NCI-H1105 (cell line): ENCODE measurements around the gene CAPN11.
"Not testable (repeated sequence)": the region's sequence is repeated elsewhere in the genome, so short reads cannot be mapped to it uniquely, and the experiment has no call there.

Experiments used
- DNase-seq: peaks from one replicate; lab custom pipeline; 2025; lab: John Stamatoyannopoulos, UW

CAPN11 gene

DNA sequence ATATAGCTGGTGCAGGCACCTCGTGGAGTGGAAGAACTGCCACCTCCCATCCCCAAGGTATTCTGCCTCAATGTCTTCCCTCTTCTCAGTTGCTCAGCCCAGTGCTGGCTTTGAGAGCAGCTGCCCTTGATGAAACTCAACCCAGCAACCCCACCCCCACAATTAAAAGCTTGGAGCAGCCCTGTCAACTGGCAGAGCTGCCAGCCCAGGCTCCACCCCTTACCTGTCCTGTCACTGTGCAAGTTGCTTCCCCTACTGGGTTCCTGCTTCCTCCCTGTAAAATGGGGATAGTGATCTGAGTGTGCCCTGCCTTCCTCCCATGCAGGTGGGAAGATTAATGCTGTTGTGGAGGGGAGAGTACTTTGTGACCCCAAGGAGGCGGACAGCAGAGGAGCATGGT lies 26.7 kb upstream of the CAPN11 start:
- DNase-seq = peak; percentile 8

DNA sequence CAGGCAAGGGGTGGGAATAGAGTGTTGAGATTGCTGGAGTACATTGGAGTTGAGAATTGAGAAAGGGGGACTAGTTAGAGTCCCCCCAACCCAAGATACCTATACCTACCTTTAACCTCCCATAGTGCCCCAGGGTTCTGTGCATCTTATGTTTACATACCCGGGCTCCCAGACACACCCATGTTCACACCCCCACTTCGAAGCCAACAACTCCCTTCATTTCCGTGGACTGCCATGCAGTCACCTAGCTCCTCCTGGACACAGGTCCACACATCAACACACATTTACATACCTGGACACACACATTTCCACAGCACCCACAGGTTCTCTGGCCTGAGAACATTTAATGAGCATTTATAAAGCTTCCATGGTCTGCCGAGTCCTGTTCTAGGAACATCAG lies 26.1 kb upstream of the CAPN11 start:
- DNase-seq = no peak

DNA sequence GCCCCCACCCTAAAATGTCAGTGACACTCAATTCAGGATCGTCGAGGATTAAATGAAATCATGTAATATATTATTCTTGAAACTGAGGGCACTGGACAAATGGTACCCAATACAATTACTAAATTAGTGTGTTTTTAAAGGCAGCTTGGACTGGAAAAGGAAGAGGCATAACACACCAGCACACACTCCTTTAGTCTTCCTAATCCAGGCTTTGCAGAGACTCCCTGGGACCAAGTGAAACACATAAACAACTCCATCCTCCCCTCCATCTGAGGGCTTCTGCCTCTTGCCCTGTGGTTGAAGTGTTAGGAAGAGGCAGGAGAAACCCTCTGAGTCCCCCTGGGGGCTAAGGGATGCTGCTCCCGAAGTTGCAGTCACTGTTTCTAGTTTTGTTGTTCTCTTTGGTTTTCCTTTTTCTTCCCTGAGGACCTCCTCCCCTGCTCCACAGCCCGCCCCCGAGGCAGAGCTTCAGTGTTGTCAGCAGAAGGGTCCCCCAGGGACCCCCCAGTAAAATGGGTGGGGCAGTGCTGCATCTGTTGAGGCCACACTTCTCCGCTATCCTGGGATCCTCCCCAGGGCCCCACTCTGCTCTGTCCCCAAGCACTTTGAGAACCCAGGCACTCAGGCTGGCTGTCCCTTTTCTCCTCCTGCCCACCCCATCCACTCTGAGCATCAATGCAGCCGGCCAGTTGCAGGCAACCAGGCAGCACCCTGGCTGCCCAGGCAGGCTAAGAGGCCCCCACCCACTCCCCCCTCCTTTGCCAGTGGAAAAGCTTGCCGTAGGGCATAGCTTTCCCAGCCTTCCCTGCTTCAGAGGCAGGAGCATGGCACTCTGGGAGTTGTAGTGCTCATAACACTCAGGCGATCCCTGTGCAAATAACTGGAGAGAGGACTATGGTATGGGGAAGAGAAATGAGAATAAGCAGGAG lies 25.4 kb upstream of the CAPN11 start:
- peak; percentile 66 for DNase-seq

DNA sequence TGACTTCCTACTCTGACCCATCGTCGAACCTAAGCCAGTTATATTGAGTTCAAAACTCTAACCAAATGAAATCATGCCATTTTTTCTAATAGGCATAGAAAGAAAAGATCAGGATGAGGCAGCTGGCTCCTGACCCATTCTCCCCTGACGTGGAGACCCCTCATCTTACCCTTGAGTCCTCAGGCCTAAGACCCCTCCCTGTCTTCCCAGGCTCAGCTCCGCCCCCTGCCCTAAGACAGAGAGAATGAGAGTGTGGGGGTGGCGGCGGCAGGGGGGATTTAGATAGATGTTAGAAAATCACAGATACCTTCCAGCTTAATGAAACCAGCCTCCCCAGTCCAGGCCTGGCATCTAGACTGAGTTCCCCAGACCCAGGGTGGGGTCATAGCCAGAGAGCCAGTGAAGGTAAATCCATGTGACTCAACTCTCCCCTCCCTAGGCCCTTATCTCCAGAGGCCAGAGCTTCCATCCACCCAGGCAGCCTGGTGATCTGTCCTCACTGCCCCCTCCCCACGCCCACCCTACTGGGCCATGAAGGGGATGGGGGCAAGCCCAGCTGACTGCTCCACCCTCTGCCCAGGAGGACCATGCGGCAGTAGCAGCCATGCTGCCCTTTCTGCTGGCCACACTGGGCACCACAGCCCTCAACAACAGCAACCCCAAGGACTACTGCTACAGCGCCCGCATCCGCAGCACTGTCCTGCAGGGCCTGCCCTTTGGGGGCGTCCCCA lies 24.5 kb upstream of the CAPN11 start:
- no peak for DNase-seq

DNA sequence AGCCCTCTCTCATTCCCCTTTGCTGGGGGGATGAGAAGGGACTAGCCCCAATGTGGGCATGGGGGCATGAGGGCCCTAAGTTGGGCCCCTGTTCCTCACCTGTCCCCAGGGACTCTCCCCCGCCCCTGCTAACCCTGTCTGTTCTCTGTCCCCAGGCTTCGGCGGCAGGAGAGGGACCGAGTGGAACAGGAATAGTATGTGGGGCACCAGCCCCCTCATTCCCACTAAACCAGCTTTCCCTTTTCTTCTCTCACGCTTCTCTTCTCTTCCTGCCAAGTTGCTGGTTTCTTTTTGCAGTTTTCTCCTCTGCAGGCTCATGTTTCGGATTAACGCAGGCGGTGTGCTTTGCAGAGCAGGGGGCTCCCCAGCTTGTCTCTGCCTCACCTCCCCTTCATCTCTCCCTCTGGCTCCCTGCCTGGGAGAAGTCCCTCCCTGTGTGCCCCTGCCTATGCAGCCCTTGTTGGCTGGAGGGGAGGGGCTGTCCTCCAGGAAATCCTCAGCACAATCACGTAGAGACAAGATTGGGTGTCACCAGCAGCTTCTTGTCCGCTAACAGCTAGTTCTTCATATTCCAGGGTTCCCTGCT lies 23.4 kb upstream of the CAPN11 start:
- no peak for DNase-seq

DNA sequence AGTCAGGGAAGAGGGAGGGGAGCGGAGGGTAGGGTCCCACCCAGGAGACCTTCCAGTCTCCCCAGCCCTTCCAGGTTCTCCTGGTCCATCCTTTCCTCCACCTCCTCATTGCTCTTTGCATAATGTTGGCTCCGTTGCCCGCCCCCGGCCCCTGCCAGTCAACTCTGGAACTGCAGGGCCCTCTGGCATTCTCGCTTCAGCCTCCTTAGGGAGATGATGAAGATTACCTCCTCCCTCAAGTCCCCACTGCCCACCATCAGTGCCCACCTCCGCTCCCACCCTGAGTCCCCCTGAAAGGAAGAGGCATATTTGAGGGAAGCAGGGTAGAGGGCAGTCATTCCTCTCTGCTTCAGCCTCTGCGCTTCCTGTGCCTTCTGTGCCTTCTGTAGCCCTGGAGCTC lies 22.7 kb upstream of the CAPN11 start:
- no peak for DNase-seq

DNA sequence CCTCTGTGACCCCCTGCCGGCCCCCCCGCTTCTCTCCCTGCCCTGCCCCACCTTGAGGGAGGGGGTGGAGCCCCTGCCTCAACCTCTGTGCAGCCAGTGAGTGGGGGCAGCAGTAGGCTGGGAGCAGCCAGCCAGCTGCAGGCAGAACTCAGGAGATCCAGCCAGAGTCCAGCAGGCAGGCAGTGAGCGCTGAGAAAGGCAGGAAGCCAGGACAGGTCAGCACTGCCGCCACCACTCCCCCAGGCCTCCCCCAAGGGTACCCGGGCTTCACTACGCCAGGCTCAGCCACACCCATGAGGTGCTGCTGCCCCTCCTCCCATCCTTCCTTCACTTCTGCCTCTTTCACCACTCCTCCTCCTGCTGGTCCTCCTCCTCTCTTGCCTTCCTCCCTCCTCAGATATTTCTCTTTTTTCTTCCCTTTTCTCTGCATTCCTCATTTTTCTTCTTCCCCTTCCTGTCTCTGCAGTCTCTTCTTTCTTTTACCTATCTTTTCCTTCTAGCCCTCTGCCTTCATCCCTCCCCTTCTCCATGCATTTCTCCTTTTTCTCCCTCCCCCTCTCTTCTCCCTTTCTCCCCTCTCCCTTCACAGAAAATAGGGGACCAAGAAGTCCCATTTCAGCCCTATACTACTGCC lies 19.8 kb upstream of the CAPN11 start:
- DNase-seq = no peak

DNA sequence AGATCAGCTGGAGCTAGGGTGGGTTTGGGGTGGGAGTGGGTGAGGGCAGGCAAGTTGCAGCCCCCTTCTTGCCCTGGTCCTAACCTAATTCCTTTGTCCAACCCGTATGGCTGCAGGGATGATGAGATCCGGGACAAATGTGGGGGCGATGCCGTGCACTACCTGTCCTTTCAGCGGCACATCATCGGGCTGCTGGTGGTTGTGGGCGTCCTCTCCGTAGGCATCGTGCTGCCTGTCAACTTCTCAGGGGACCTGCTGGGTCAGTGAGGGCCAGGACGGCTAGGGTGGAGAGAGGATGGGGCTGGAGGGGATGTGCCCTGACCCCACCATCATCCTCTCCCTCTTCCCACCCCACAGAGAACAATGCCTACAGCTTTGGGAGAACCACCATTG lies 19.3 kb upstream of the CAPN11 start:
- DNase-seq = no peak

DNA sequence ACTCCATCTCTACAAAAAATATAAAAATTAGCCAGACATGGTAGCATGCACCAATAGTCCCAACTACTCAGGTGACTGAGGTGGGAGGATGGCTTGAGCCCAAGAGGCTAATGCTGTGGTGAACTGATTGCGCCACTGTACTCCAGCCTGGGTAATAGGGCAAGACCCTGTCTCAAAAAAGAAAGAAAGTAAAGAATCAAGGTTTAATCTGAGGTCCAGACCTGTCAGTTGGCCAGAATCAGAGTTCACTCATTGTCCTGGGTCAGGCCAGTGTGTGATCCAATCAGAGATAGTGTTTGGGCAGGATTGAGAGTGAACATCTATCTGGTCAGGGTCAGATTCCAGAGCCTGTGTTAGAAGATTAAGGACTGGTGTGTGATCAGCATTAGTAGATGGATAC lies 15.8 kb upstream of the CAPN11 start:
- DNase-seq = no peak

DNA sequence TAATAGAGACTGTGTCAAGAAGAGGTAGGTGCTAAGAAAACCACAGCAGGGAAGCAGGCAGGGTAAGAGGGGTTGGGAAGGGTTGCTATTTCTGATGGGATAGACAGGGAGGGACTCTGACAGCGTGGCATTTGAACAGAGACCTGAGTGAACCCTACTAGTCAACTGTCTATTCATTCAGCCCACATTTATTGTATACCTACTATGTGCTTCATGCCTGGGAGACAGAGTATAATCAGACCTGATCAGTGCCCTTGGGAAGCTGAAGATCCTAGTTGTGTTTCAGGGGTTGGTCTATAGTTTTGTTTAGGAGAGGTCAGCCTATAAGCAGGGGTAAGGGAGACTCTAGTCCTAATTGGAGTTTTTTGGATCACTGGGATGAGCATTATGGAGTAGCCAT lies 14.9 kb upstream of the CAPN11 start:
- no peak for DNase-seq

DNA sequence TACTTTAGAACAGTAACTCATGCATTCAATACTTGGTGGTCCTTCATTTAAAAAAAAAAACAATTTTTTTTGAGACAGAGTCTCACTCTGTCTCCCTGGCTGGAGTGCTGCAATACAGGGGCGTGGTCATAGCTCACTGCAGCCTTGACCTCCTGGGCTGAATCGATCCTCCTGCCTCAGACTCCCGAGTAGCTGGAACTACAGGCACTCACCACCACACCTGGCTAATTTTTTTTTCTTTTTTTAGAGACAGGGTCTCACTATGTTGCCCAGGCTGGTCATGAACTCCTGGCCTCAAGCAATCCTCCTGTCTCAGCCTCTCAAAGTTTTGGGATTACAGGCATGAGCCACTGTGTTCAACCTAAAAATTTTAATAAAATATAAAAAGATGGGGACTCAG lies 14.1 kb upstream of the CAPN11 start:
- not testable (repeated sequence) for DNase-seq

DNA sequence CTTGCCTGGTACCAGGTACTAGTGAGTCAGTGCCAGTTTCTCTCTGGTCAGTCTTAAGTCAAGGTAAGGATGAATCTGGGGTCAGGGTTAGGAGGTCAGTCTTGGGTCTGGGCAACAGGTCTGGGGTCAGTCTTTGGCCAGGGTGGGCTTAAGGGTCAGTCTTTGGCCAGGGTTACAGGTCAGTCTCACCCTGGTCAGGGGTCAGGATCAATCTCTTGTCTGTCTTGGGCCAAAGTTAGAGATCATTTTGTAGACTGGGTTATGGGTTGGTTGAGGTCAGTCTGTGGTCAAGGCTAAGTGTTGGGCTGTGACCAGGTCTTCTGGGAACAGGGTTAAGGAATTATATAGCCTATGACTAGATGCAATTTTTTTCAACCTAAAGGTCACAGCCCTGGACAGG lies 12.8 kb upstream of the CAPN11 start:
- DNase-seq = no peak

DNA sequence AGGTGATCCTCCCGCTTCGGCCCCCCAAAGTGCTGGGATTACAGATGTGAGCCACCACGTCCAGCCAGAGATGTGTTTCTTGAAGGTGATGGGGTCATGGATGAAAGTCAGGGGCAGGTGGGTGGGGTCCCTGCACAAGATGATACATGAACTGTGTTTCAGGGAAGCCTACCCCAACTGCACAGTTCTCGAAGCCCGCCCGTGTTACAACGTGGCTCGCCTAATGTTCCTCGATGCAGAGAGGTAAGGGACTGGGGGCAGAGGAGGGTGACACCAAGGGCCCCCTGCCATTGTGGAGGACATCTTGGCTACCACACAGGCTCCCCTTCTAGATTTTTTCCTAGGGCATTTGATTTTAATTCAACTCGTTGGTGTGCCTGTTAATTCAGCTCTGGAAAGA lies 11.9 kb upstream of the CAPN11 start:
- DNase-seq = no peak

DNA sequence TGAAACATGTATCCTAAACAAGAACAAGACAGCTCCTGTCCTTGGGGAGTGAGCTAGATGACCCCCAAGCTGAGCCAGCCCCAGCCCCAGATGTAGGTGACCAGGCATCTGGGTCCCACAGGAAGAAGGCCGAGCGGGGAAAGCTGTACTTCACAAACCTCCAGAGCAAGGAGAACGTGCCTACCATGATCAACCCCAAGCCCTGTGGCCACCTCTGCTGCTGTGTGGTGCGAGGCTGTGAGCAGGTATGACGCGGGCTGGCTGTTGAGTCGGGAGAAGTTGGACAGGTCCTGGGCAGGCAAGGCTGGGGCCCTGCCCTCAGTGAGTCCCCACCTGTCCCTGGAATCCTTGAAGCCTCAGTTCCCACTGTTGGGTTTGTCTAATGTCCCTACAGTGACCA lies 11.4 kb upstream of the CAPN11 start:
- DNase-seq = no peak

DNA sequence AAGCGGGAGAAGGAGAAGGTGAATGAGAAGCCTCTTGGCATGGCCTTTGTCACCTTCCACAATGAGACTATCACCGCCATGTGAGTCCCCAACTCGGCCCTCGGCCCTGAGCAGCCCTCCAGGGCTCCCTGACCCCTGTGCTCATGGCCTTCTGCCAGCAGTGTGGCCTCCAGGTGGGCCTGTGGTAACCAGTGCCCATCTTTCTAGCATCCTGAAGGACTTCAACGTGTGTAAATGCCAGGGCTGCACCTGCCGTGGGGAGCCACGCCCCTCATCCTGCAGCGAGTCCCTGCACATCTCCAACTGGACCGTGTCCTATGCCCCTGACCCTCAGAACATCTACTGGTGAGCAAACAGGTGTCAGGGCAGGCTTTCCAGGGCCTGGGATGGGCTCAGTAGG lies 10.3 kb upstream of the CAPN11 start:
- no peak for DNase-seq

DNA sequence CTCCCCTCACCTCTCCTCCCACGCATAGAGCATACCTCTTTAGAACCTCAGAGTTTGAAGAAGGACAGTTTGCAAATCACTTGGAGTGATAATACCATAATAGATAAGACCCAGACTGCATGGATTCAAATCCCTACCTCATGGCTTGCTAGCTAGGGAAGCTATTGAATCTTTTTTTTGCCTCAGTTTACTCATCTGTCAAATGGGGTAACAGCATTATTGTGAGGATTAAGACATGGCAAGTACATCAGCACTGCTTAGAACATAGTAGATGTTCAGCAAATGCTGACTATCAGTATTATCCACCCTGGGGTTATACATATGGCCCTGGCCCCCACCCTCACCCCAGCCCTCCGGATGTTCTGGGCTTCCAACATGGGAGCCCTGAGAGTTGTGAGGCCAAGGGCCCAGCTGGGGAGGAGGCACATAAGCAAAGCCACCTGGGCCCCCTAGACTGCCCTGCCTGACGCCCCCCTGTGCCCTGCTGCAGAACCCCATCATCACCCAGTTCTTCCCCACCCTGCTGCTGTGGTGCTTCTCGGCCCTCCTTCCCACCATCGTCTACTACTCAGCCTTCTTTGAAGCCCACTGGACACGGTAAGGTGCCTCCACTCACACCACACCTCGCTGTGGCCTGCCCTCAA lies 9.1 kb upstream of the CAPN11 start:
- DNase-seq = no peak

DNA sequence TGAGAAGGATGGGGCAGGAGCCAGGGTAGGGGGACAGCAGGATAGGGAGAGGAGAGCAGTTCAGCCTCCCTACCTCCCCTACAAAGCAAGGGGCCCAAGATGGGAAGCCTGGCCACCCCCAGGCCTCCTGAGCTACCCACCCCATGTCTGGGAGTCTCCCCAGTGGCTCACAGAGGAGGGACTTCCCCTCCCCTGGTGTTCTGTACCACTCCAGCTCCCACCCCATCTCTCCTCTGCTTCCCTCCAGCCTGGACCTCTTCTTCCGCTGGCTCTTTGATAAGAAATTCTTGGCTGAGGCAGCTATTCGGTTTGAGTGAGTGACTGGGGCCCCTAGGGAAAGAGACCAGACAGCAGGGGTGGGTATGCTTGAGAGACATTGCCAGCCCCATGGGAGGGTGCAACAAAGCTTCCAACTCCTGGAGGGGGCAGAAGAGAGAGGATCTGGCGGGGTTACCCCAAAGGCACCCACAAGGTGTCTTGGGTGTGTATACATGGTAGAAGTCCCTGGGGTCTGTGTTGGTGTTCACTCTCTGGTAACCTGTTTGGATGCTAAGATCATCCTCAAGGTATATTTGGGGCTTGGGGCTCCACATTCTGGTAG lies 8.2 kb upstream of the CAPN11 start:
- DNase-seq = no peak

DNA sequence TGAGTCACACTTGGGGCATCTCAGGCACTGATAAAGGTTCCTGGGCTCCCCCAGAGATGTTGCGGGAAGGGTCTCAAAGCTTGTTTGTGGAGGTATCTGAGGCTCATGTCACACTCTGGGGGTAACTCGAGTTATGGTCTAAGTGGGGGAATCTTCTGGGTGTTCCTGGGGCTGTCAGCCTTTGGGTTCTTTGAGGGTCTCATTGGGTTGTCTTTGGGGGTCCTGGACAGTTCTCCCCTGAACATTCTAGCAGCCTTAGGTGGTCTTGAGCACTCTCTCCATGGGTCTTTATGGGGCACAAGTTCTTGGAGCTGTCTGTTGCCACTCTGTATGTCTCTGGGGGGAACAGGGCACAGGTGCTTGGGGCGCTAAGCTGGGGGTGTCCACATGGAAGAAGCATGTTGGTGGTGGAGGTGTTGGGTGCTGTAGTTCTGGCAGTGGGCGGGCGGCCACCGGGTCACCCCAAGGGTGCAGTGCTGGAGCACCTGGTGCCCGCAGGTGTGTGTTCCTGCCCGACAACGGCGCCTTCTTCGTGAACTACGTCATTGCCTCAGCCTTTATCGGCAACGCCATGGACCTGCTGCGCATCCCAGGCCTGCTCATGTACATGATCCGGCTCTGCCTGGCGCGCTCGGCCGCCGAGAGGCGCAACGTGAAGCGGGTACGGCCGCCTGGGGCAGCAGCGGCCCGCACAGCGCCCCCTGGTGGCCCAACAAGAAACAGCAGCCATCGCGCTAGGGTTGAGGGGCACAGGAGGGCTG lies 7.1 kb upstream of the CAPN11 start:
- peak; percentile 62 for DNase-seq

DNA sequence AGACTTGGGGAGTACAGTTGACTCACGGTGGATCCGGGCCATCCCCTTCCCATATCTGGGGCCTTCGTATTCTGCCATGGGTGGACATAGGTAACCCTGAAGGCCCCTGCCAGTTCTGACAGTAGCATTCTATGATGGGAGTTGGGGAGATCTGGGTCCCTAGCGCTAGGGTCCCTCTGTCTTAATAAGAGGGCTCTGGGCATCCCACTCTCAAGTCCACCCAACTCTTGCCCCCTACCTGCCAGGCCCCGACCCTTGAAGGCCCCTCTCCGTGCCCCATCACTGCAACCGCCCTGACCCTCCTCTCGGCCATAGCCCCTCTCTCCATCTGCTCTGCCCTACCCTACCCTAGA lies 6.5 kb upstream of the CAPN11 start:
- DNase-seq = no peak

DNA sequence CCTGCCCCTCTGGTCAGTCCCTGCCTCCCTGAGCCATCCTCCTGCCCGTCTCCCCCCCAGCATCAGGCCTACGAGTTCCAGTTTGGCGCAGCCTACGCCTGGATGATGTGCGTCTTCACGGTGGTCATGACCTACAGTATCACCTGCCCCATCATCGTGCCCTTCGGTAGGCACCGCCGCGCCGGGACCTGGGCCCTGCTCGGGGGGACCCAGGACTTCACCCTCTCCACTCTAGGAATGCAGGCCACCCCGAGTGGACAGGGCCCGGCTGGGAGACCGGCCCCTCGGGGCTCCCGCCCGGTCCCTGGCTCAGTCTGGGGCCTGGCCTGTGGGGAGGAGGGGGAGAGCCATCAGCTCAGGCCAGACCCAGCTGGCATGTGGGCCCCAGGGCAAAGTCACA lies 6.1 kb upstream of the CAPN11 start:
- DNase-seq = no peak

DNA sequence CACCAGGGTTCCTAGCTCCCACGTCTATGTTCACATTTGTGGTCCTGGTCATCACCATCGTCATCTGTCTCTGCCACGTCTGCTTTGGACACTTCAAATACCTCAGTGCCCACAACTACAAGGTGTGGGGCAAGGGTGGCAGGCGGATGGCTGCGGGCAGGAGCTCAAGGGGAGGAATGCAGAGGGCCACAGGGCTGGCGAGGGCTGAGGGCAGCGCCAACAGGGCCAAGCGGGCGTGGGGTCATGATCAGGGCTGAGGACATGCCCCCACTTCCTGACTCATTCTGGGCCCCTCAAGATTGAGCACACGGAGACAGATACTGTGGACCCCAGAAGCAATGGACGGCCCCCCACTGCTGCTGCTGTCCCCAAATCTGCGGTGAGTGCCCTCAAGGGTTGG lies 4.6 kb upstream of the CAPN11 start:
- DNase-seq = no peak
